Vagina (tissue), 2 donors: ENCODE results near the gene CTNNBL1. TPM values are rescaled to one million over a fixed set of nuclear protein-coding genes. Genes with fewer than 3 reads are reported as not detected.

Experiments
- DNase-seq, 2 donors: peaks; one replicate each; pipeline ENCODE4 v3.0.0-alpha.2; 2017; ENCODE audit errors: extremely low spot score in 2 of 2
- H3K27ac ChIP-seq: fragments of 200-600 bp; sonication (generic); one replicate; pipeline ENCODE4 v1.5.1; 2019
- H3K27me3 ChIP-seq: fragments of 200-600 bp; sonication (generic); one replicate; pipeline ENCODE4 v1.5.1; 2019
- H3K36me3 ChIP-seq, 2 donors: fragments of 200-600 bp; sonication (generic); one replicate each; pipeline ENCODE4 v1.5.1; 2017 to 2019
- H3K4me1 ChIP-seq: fragments of 200-600 bp; sonication (generic); one replicate; pipeline ENCODE4 v1.5.1; 2019
- H3K4me3 ChIP-seq, 2 donors: fragments of 200-600 bp; sonication (generic); 1 replicate in 1 of 2; 2 replicates in 1 of 2; pipeline ENCODE4 v1.5.1; 2016 to 2019
- H3K9me3 ChIP-seq: fragments of 200-600 bp; sonication (generic); one replicate; pipeline ENCODE4 v1.5.1; 2019
- POLR2A ChIP-seq, 2 donors: fragments of 450-650 bp; IDR thresholded peaks; one replicate each; pipeline ENCODE4 v1.6.1; 2017; ENCODE audit warnings: antibody characterized with exemption in 2 of 2, mild to moderate bottlenecking in 2 of 2, moderate library complexity in 2 of 2
- POLR2AphosphoS5 ChIP-seq, 2 donors: sonication (generic); formaldehyde crosslinking; IDR thresholded peaks; one replicate each; pipeline ENCODE4 v1.9.0; 2017; ENCODE audit warnings: antibody characterized with exemption in 2 of 2, mild to moderate bottlenecking in 2 of 2, low read depth in 1 of 2; ENCODE audit not compliant: insufficient read depth in 1 of 2
- intact Hi-C: fragments of 100-400 bp; cut with DNase I; formaldehyde crosslinking; loops from one replicate; pipeline ENCODE4 v1.15.1; 2023
- total RNA-seq: library from RNA; depleted of rRNA; stranded (reverse); fragments of >200 nt; gene quantifications from one replicate; pipeline ENCODE4 v1.2.3, GENCODE V29; 2016
- TF ChIP-seq, protein P1 (sequence below), 3 experiments: fragments of 450-650 bp in 2 of 3; fragments of 200-600 bp in 1 of 3; sonication (generic) in 1 of 3; IDR thresholded peaks; one replicate each; pipeline ENCODE4 v1.5.1; 2017 to 2019; ENCODE audit warnings: antibody characterized with exemption in 3 of 3, mild to moderate bottlenecking in 2 of 3, moderate library complexity in 2 of 3

Gene CTNNBL1
- total RNA-seq, 1 donor from 2014 or later: 40.3 TPM

DNA sequence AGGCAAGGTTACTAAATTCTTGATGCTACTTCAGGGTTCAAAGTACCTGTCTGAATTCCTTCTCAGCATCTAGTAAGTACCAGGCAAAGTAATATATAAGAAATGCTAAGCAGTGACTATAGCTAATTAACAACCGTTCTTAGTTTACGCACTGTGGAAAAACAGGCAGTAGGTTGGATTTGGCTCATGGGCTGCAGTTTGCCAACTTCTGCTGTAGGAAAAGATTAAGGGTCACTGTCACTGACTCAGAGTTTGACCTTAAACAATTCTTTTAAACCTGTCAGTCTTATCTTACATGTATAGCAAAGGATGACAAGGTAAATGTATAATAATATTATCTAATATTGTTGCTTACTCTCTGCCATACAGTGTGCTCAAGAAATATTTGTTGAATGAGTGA lies 42.3 kb downstream of the CTNNBL1 start:
- no peak overlapping the region for H3K27ac ChIP-seq
- H3K9me3 ChIP-seq: no peaks in the 10 kb centered on the region
- TF ChIP-seq POLR2AphosphoS5 (IDR thresholded peaks at IDR 0.05; ENCODE audit: insufficient read depth in 1 of 2, low read depth in 1 of 2): no peak
- no peak for TF ChIP-seq POLR2A (IDR thresholded peaks at IDR 0.05)
- no peak for DNase-seq
- no peaks in the 10 kb centered on the region for H3K4me1 ChIP-seq
- intact Hi-C loops: no loop called here
- H3K27me3 ChIP-seq: no peaks in the 10 kb centered on the region
- no peak overlapping the region for H3K4me3 ChIP-seq
- peaks cover 3 to 40% of the 10 kb centered on the region in 2 donors for H3K36me3 ChIP-seq

DNA sequence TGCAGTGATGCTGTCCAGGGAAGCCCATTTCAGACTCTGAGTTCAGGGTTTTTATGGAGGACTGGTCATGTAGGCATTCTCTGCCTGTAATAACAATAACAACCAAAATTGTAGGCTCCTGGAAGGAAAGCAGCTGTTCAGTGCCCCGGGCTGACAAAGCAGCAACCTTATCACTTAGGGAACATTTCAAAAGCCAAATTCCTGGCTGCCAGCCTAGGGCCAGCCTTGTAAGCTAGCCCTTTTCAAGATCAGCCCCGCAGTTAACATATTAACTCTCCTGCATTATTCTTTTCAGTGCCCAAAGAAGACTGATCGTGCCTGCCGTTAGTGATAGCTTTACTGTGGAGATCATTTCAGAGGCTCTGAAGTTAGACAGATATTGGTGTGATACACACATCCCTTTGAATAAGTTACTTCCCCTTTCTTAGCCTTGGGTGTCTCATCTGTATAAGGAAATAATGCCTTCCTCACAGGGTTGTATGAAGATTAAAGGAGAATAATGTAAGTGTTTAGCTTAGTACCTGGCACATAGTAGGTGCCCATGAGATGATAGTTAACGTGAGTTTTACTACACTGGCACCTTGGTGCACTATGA lies 44.1 kb downstream of the CTNNBL1 start:
- intact Hi-C loops: no loop called here
- TF ChIP-seq POLR2AphosphoS5 (IDR thresholded peaks at IDR 0.05; ENCODE audit: insufficient read depth in 1 of 2, low read depth in 1 of 2) (no peak), POLR2A (IDR thresholded peaks at IDR 0.05) (no peak)
- TF ChIP-seq, protein P1, sequence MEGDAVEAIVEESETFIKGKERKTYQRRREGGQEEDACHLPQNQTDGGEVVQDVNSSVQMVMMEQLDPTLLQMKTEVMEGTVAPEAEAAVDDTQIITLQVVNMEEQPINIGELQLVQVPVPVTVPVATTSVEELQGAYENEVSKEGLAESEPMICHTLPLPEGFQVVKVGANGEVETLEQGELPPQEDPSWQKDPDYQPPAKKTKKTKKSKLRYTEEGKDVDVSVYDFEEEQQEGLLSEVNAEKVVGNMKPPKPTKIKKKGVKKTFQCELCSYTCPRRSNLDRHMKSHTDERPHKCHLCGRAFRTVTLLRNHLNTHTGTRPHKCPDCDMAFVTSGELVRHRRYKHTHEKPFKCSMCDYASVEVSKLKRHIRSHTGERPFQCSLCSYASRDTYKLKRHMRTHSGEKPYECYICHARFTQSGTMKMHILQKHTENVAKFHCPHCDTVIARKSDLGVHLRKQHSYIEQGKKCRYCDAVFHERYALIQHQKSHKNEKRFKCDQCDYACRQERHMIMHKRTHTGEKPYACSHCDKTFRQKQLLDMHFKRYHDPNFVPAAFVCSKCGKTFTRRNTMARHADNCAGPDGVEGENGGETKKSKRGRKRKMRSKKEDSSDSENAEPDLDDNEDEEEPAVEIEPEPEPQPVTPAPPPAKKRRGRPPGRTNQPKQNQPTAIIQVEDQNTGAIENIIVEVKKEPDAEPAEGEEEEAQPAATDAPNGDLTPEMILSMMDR (IDR thresholded peaks at IDR 0.05): no peak
- Histone ChIP-seq H3K4me1 (peaks cover 8% of the 10 kb centered on the region), H3K36me3 (peaks cover 3 to 40% of the 10 kb centered on the region in 2 donors), H3K4me3 (no peak overlapping the region), H3K9me3 (no peaks in the 10 kb centered on the region), H3K27ac (no peak overlapping the region), H3K27me3 (no peaks in the 10 kb centered on the region)
- DNase-seq: no peak

DNA sequence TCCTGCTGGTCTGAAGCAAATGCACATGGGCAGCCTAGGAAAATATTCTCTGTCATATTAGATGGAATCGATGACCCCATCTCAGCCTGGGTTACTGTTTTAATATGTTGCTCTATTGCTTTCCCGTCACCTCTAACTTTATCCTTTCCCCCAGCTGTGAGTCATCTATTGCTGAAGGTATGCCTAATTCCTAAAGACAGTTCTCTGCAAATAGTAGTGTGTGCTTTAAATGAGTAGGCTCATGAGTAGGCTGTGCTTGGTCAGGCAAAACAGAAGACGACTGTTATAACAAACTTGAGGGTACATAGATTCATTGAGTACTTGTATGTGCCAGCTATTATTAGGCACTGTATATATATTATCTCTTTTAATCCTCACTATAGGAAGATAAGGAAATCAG lies 47.2 kb downstream of the CTNNBL1 start:
- Histone ChIP-seq H3K4me3 (no peak overlapping the region), H3K36me3 (peaks cover 3 to 39% of the 10 kb centered on the region in 2 donors), H3K27ac (no peak overlapping the region), H3K27me3 (no peaks in the 10 kb centered on the region), H3K9me3 (no peaks in the 10 kb centered on the region), H3K4me1 (peaks cover 8% of the 10 kb centered on the region)
- TF ChIP-seq, protein P1 (IDR thresholded peaks at IDR 0.05): no peak
- TF ChIP-seq POLR2AphosphoS5 (IDR thresholded peaks at IDR 0.05; ENCODE audit: insufficient read depth in 1 of 2, low read depth in 1 of 2) (no peak), POLR2A (IDR thresholded peaks at IDR 0.05) (no peak)
- DNase-seq: no peak
- intact Hi-C loops: no loop called here

DNA sequence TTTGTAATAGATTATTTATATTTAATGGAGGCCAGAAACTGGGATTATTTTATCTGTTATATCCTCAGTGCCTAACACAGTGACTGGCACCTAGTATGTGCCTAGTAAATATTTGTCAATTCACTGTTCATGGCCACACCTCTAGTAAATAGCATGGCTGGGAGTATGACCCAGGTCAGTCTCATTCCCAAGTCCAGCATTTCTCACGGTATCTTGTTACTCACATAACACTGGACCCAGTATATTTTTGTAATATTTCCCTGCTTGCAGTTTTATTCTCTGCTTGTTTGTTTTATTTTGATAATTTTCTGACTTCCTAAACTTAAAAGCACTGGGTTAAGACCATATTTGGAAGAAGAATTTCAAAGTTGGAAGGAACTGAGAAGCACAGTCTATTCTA lies 47.7 kb downstream of the CTNNBL1 start:
- Histone ChIP-seq H3K36me3 (peaks cover 3 to 34% of the 10 kb centered on the region in 2 donors), H3K27ac (no peak overlapping the region), H3K27me3 (no peaks in the 10 kb centered on the region)

DNA sequence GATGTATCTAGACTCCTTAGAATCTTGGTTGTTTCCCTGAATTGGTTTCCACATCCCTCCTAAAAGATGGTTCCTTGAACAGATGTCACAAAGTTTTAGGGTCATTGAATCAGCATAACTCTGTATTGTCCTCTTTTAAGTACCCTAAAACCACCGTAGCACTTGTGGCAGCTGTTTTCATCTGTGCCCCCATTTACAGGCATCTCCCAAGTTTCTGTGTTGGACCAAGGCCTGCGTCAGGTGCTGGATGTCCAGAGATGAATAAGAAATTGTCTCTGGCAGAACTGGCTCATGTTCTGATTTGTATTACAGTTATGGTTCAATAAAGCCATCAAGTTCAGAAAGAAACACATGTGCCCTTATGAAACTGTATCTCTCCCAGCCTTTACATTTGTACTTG lies 48.3 kb downstream of the CTNNBL1 start:
- H3K9me3 ChIP-seq: no peaks in the 10 kb centered on the region
- intact Hi-C loops: no loop called here
- peaks cover 8% of the 10 kb centered on the region for H3K4me1 ChIP-seq
- no peak overlapping the region for H3K4me3 ChIP-seq
- H3K27ac ChIP-seq: no peak overlapping the region
- H3K27me3 ChIP-seq: no peaks in the 10 kb centered on the region
- DNase-seq: no peak
- TF ChIP-seq, protein P1 (IDR thresholded peaks at IDR 0.05): no peak
- TF ChIP-seq POLR2AphosphoS5 (IDR thresholded peaks at IDR 0.05; ENCODE audit: insufficient read depth in 1 of 2, low read depth in 1 of 2) (no peak), POLR2A (IDR thresholded peaks at IDR 0.05) (no peak)
- H3K36me3 ChIP-seq: peaks cover 3 to 28% of the 10 kb centered on the region in 2 donors

More for the DNA sequence above, 47.7 kb downstream of the CTNNBL1 start:
- TF ChIP-seq, protein P1 (IDR thresholded peaks at IDR 0.05): no peak
- no peak for TF ChIP-seq POLR2A (IDR thresholded peaks at IDR 0.05)
- TF ChIP-seq POLR2AphosphoS5 (IDR thresholded peaks at IDR 0.05; ENCODE audit: insufficient read depth in 1 of 2, low read depth in 1 of 2): no peak
- intact Hi-C loops: no loop called here
- Histone ChIP-seq H3K4me3 (no peak overlapping the region), H3K9me3 (no peaks in the 10 kb centered on the region), H3K4me1 (peaks cover 8% of the 10 kb centered on the region)
- no peak for DNase-seq
